HG03457 (cell line): Measurements from ENCODE around the gene MOCS3.

Source experiments
- ATAC-seq: cut with Tn5 transposase; IDR thresholded peaks from one replicate; pipeline ENCODE4 v1.9.1; 2021; ENCODE audit warnings: moderate number of reproducible peaks; ENCODE audit not compliant: unreplicated experiment

The MOCS3 gene

GRCh38 chr20:51009303-51010042 lies 50.9 kb downstream of the MOCS3 start:
- no peak for ATAC-seq

DNA sequence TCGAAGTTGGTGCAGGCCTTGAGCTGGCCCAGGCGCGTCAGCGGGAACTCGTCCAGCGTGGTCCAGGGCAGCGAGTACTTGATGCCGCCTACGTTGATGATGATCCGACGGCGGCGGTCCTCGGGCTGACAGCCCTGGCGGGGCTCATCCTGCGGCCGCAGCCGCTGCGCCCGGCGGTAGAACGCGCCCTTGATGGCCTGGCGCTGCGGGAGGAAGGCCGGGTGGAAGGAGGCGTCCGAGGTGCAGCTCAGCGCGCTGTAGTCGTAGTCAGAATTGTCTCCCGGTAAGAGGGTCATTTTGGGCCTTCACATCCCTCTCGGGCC lies 51.4 kb downstream of the MOCS3 start:
- ATAC-seq: no peak

DNA sequence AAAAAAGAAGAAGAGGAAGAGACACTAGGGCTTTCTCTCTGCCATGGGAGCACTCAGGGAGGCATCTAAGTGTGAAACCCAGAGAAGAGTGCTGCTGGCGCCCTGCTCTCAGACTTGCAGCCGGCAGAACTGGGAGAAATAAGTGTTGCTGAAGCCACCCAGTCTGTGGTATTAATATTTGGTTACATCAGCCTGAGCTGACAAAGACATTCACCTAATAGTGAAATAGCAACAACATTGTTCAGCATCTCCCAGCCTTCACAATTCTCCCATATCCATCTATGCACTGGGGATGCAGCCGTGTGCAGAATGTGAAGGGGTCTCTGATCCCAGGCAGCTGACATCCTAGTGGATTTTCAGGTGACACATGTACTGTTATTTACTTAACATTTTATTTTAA lies 52.3 kb downstream of the MOCS3 start:
- no peak for ATAC-seq

DNA sequence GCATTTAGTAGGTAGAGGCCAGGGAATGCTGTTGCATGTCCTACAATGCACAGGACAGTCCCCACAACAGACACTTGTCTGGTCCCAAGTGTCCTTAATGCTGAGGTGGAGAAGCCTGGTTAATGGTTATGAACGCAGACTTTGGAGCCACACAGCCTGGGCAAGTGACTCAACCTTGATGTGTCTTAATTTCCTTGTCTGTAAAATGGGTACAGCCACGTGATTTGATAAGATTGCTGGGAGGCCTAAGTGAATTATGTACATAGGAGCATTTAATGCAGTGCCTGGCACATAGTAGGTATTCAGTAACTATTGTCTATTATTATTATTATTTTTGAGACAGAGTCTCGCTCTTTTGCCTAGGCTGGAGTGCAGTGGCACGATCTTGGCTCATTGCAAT lies 52.9 kb downstream of the MOCS3 start:
- ATAC-seq: no peak

DNA sequence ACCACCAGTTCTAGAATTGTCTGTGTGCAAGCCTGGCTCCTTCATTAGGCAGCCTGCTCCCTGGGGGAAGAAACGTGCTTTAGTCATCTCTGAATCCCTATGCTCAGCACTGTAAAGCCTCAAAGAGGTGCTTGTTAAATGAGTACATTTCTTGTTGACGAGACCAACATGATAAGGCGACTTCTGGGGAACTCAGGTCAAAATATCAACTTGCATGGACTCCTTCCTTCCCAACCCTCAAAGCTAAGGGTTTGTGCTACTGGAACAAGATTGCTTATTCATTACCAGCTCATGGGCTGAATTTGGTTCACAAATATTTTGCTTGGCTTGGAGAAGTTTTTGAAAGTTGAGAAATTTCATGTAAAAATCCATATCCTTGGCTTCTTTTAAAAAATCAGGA lies 53.7 kb downstream of the MOCS3 start:
- no peak for ATAC-seq
